Large intestine (tissue), 3 donors: ENCODE results near the gene SEC24D. TPM values are rescaled to one million over a fixed set of nuclear protein-coding genes. Genes with fewer than 3 reads are reported as not detected.
"Not testable (repeated sequence)": the region's sequence is repeated elsewhere in the genome, so short reads cannot be mapped to it uniquely, and the experiment has no call there.

Experiments used
- DNase-seq, 2 donors: peaks; one replicate each; pipeline versions ENCODE4 v3.0.0 to v3.0.0-alpha.2; 2013
- H3K27ac ChIP-seq: one replicate; pipeline ENCODE4 v1.5.1; 2013; ENCODE audit warnings: low read length
- H3K27me3 ChIP-seq: 2 replicates; pipeline ENCODE4 v1.6.1; 2013; ENCODE audit warnings: low read length; ENCODE audit not compliant: control insufficient read depth, insufficient read depth
- H3K36me3 ChIP-seq: 2 replicates; pipeline ENCODE4 v1.6.1; 2013; ENCODE audit warnings: low read length; ENCODE audit not compliant: control insufficient read depth, insufficient read depth
- H3K4me1 ChIP-seq: one replicate; pipeline ENCODE4 v1.6.1; 2013; ENCODE audit warnings: low read length; ENCODE audit not compliant: control insufficient read depth, insufficient read depth
- H3K4me3 ChIP-seq: one replicate; pipeline ENCODE4 v1.5.1; 2013; ENCODE audit warnings: low read length
- H3K9me3 ChIP-seq: one replicate; pipeline ENCODE4 v1.6.1; 2013; ENCODE audit warnings: mild to moderate bottlenecking, low read depth, low read length, moderate library complexity; ENCODE audit not compliant: control insufficient read depth
- WGBS: methylation state at CpG from one replicate; pipeline ENCODE4 v1.1.5; 2013; ENCODE audit warnings: low lambda C conversion rate; ENCODE audit not compliant: insufficient coverage; 5-methylcytosine and 5-hydroxymethylcytosine counted together
- polyA plus RNA-seq: library from polyadenylated mRNA; unstranded; fragments of 120-200 nt; gene quantifications from one replicate; pipeline ENCODE4 v1.2.1, GENCODE V29; 2013

Gene SEC24D
- polyA plus RNA-seq, 1 donor: 61.5 TPM

GRCh38 chr4:118813561-118813960 is 22.4 kb downstream of the SEC24D start:
- WGBS: no CpG with 5 or more reads among the region's 3 CpGs
- DNase-seq: no peak
- no peaks in the 10 kb centered on the region for H3K27me3 ChIP-seq
- no peak overlapping the region for H3K27ac ChIP-seq
- H3K9me3 ChIP-seq: no peaks in the 10 kb centered on the region
- peaks cover 66% of the 10 kb centered on the region for H3K36me3 ChIP-seq
- H3K4me1 ChIP-seq: no peaks in the 10 kb centered on the region
- no peak overlapping the region for H3K4me3 ChIP-seq

DNA sequence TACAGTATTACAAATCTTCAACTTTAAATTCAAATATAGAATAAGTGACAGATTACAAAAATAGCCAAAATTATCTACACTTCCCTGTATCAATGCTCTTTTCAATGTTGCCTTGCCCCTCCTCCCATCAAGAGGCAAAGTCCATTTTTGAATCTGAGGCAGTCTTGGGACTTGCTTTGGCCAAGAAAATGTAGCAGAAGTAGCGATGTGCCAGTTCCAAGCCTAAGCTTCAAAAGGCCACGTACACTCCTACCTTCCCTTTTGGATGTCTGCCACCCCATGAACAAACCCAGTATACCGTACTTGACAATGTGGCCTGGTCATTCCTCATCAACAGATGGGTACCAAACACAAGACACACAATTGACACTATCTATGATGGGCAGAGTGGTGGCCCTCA is 24.1 kb downstream of the SEC24D start:
- Histone ChIP-seq H3K9me3 (no peaks in the 10 kb centered on the region), H3K27ac (no peak overlapping the region), H3K4me3 (no peak overlapping the region), H3K36me3 (peaks cover 70% of the 10 kb centered on the region), H3K27me3 (no peaks in the 10 kb centered on the region), H3K4me1 (no peaks in the 10 kb centered on the region)
- DNase-seq: no peak
- no CpG with 5 or more reads among the region's 3 CpGs for WGBS

DNA sequence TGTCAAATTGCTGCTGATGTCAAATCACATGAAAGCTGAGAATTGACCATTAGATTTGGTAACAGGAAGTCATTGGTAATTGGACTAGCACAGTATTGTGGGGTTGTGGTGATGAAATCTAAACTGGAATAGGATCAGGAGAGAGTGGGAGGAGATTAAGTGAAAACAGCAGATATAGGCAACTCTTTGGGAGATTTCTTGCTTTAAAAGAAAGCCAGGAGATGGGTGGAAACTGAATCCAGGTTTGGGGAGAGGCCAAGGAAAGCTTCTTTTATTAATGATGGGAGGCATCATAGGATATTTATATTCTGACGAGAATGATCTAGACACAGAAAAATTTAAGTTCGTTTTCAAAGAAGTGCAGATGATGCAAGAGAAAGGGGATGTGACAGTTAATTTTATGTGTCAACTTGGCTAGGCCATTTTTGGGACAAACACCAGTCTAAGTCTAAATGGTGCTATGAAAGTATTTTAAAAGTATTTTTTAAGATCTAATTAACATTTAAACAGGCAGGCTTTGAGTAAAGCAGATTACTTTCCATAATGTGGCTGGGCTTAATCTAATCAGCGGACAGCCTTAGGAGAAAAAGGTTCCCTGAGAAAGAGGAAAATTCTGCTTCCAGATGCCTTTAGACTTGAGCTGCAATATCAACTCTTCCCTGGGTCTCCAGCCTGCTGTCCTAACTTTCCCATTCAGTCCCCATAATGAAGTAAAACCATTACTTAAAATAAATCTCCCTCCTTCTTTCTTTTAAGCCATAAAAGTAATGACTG is 24.7 kb downstream of the SEC24D start:
- Histone ChIP-seq H3K27me3 (no peaks in the 10 kb centered on the region), H3K9me3 (no peaks in the 10 kb centered on the region), H3K4me3 (no peak overlapping the region), H3K4me1 (no peaks in the 10 kb centered on the region), H3K27ac (no peak overlapping the region), H3K36me3 (peaks cover 76% of the 10 kb centered on the region)
- no peak for DNase-seq
- 88% methylated on average over 2 of the region's 3 CpGs for WGBS

DNA sequence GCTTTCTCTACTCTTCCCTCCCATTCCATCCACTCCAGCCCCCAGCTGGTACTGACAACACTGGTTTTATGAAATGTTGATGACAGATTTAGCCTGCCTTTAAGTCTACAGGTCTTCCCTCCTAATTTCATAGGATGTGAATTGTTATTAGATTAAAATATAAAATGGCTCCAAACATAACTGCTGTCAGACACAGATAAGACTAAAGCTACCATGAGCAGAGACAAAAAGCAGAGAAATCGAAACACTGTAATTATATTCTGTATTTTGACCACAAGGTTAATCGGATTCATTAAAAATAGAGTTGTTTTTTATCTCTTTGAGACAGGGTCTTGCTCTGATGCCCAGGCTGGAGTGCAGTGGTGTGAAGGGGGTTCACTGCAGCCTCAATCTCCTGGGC is 28.3 kb downstream of the SEC24D start:
- DNase-seq: no peak
- Histone ChIP-seq H3K27ac (no peak overlapping the region), H3K27me3 (no peaks in the 10 kb centered on the region), H3K4me3 (no peak overlapping the region), H3K36me3 (peaks cover 64% of the 10 kb centered on the region), H3K9me3 (no peaks in the 10 kb centered on the region), H3K4me1 (no peaks in the 10 kb centered on the region)
- WGBS: 83% methylated on average over 1 of the region's 2 CpGs

- no peak for DNase-seq
- Histone ChIP-seq H3K4me1 (no peaks in the 10 kb centered on the region), H3K9me3 (no peaks in the 10 kb centered on the region), H3K27me3 (no peaks in the 10 kb centered on the region), H3K27ac (no peak overlapping the region), H3K36me3 (peaks cover 64% of the 10 kb centered on the region), H3K4me3 (no peak overlapping the region)
- WGBS: no CpG with 5 or more reads among the region's 1 CpG
These were observed 32.7 kb downstream of the SEC24D start for GRCh38 chr4:118803253-118803652.

- H3K36me3 ChIP-seq: peaks cover 67% of the 10 kb centered on the region
- H3K4me1 ChIP-seq: no peaks in the 10 kb centered on the region
- 63% methylated on average over 1 of the region's 1 CpG for WGBS
- no peaks in the 10 kb centered on the region for H3K9me3 ChIP-seq
- no peaks in the 10 kb centered on the region for H3K27me3 ChIP-seq
- no peak overlapping the region for H3K27ac ChIP-seq
- no peak overlapping the region for H3K4me3 ChIP-seq
- DNase-seq: no peak
These were observed 33.9 kb downstream of the SEC24D start for GRCh38 chr4:118801895-118802575.

- H3K27me3 ChIP-seq: no peaks in the 10 kb centered on the region
- H3K36me3 ChIP-seq: peaks cover 57% of the 10 kb centered on the region
- no peak overlapping the region for H3K27ac ChIP-seq
- no peaks in the 10 kb centered on the region for H3K9me3 ChIP-seq
- H3K4me1 ChIP-seq: no peaks in the 10 kb centered on the region
- H3K4me3 ChIP-seq: no peak overlapping the region
- no peak for DNase-seq
- WGBS: 100% methylated on average over 3 of the region's 9 CpGs
These were observed 36.5 kb downstream of the SEC24D start for GRCh38 chr4:118799231-118799942.

DNA sequence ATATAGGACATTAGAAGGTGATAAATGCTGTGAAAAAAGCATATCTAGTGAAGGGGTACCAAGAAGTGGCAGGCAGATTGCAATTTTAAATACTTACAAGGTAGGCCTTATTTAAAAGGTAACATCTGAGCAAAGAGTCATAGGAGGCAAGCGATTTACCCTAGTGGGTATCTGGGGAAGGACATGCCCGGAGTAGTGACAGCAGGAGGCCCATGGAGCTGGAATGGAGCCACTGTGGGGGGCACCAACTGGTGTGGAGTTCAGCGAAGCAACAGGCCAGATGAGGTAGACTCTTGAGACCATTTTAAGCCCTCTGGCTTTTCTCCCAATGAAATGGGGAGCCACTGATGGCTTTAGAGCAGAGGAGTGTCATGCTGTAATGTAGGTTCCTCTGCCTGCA is 37.3 kb downstream of the SEC24D start:
- H3K27me3 ChIP-seq: no peaks in the 10 kb centered on the region
- peaks cover 57% of the 10 kb centered on the region for H3K36me3 ChIP-seq
- H3K4me3 ChIP-seq: no peak overlapping the region
- no peak for DNase-seq
- H3K4me1 ChIP-seq: no peaks in the 10 kb centered on the region
- H3K27ac ChIP-seq: no peak overlapping the region
- H3K9me3 ChIP-seq: no peaks in the 10 kb centered on the region
- WGBS: 50% methylated on average over 1 of the region's 3 CpGs

DNA sequence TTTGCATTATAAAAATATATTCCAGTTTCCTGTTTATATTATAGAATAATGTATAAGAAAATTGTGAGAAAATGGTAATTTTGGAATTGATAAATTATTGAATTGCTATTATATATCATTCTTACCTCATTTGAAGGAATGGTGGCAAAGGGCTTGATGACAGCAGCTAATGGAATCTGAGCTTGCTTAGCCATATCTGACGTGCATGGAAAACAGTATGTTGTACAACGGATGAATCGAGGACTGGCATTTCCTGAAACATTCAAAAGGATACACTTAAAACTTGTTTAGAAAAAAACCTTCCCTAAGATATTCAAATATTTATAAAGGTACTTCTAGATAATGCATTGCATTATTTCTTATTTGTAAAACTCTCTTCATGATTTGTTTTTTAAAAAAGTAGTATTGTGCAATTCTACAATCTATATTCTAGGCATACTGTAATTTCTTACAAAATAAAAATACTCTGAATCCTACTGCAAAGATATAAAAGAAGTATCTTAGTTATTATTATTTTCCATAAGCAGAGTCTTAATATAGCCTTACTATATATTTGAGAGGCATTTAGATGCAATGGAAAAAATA is 38.3 kb downstream of the SEC24D start:
- no peak overlapping the region for H3K4me3 ChIP-seq
- DNase-seq: no peak
- no peaks in the 10 kb centered on the region for H3K27me3 ChIP-seq
- no peak overlapping the region for H3K27ac ChIP-seq
- peaks cover 58% of the 10 kb centered on the region for H3K36me3 ChIP-seq
- H3K9me3 ChIP-seq: no peaks in the 10 kb centered on the region
- no CpG with 5 or more reads among the region's 3 CpGs for WGBS
- H3K4me1 ChIP-seq: no peaks in the 10 kb centered on the region

- peaks cover 30% of the 10 kb centered on the region for H3K36me3 ChIP-seq
- H3K4me1 ChIP-seq, H3K27ac ChIP-seq, DNase-seq, H3K27me3 ChIP-seq, H3K9me3 ChIP-seq, H3K4me3 ChIP-seq: not testable (repeated sequence)
- no CpG with 5 or more reads among the region's 58 CpGs for WGBS
These were observed 44.1 kb downstream of the SEC24D start for GRCh38 chr4:118791690-118792446.
